ENCODE measurements around the gene NARF.
"Not testable (repeated sequence)": the region's sequence is repeated elsewhere in the genome, so short reads cannot be mapped to it uniquely, and the experiment has no call there.

Gene NARF

DNA sequence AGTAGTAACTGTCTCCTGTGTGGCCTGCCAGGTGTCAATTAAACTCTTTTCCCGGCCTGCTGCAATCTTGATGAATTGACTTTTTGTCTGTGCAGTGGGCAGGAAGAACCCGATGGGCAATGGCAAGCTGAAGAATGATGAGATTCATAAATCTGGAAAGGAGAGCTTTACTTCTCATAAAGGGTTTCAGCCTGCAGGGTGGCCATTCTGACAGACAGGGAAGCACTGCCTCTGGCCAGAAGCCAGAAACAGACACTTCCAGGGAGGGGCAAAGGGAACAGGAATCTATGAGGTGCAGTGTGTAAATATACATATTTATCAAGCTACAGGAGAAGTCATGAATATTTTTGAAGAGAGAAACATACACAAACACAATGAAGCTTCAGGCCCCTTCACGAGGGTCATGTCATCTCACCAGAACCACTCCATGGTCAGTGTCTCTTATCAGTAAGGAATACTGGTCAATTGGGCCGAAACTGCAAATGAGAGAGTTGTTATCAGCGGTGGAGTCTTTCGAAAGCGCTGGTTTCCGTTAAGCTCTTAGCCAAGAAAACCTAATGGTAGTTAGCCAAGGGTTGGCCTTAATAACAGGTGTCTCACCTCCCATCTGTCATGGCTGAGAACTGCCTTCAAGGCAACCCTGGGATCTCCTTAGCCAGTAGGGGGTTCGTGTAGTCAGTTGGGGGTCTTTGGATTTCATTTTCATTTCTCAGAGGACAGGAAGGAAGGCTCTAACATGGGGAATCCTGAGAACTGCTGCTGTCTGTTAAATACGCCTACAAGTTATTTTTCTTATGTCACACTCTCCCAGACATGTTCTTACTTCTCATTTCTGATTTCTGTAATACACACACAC lies 1.2 kb upstream of the NARF start:
- Histone ChIP-seq H3K36me3 (ENCODE audit: control insufficient read depth, low read length) (peaks cover 33% of the 10 kb centered on the region), H3F3A (ENCODE audit: control insufficient read depth, insufficient read depth) (peaks cover 6% of the 10 kb centered on the region), H3K4me2 (ENCODE audit: low read length) (peak overlapping the region; percentile 93), H3K79me2 (ENCODE audit: control insufficient read depth, low read length) (peaks cover 23% of the 10 kb centered on the region), H3K27ac (ENCODE audit: low read depth, low read length) (peak overlapping the region; percentile 91), H4K20me1 (ENCODE audit: control insufficient read depth, insufficient read depth, low read depth, low read length) (no peaks in the 10 kb centered on the region), H3K9me3 (ENCODE audit: control insufficient read depth, insufficient read depth, low read length) (no peaks in the 10 kb centered on the region), H3K9me2 (replicated peaks; ENCODE audit: control insufficient read depth, low read length) (no peaks in the 10 kb centered on the region), H3K4me3 (ENCODE audit: low read length) (peak overlapping the region; percentile 99), H3K4me1 (ENCODE audit: control insufficient read depth, low read length) (peaks cover 21% of the 10 kb centered on the region), H3K27me3 (ENCODE audit: control insufficient read depth, low read length) (no peaks in the 10 kb centered on the region)
- TF ChIP-seq, protein P1, sequence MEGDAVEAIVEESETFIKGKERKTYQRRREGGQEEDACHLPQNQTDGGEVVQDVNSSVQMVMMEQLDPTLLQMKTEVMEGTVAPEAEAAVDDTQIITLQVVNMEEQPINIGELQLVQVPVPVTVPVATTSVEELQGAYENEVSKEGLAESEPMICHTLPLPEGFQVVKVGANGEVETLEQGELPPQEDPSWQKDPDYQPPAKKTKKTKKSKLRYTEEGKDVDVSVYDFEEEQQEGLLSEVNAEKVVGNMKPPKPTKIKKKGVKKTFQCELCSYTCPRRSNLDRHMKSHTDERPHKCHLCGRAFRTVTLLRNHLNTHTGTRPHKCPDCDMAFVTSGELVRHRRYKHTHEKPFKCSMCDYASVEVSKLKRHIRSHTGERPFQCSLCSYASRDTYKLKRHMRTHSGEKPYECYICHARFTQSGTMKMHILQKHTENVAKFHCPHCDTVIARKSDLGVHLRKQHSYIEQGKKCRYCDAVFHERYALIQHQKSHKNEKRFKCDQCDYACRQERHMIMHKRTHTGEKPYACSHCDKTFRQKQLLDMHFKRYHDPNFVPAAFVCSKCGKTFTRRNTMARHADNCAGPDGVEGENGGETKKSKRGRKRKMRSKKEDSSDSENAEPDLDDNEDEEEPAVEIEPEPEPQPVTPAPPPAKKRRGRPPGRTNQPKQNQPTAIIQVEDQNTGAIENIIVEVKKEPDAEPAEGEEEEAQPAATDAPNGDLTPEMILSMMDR (IDR thresholded peaks at IDR 0.05; ENCODE audit: low read depth, low read length, poor library complexity, severe bottlenecking): no peak
- TF ChIP-seq EZH2phosphoT487 (IDR thresholded peaks at IDR 0.05; ENCODE audit: borderline replicate concordance, low read length): no peak

DNA sequence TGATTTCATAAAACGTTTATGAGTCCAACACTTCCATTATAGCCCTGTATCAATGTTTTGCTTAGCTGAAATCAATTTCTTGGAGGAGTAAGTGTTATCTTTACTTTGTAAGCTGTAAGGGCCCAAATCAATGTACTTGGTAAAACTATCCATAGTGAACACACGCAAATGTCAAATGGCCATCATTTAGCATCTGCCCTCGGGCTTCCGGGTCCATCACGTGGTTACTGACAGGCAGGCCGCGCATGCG lies 687 bp upstream of the NARF start:
- Histone ChIP-seq H3K27ac (ENCODE audit: low read depth, low read length) (peak overlapping the region; percentile 91), H3K9me3 (ENCODE audit: control insufficient read depth, insufficient read depth, low read length) (no peaks in the 10 kb centered on the region), H3K79me2 (ENCODE audit: control insufficient read depth, low read length) (peaks cover 23% of the 10 kb centered on the region), H3F3A (ENCODE audit: control insufficient read depth, insufficient read depth) (peaks cover 6% of the 10 kb centered on the region; the same call in 1 of the 2 replicates), H3K4me3 (ENCODE audit: low read length) (peak overlapping the region; percentile 99), H3K4me1 (ENCODE audit: control insufficient read depth, low read length) (peaks cover 21% of the 10 kb centered on the region), H4K20me1 (ENCODE audit: control insufficient read depth, insufficient read depth, low read depth, low read length) (no peaks in the 10 kb centered on the region), H3K27me3 (ENCODE audit: control insufficient read depth, low read length) (no peaks in the 10 kb centered on the region), H3K9me2 (replicated peaks; ENCODE audit: control insufficient read depth, low read length) (no peaks in the 10 kb centered on the region), H3K36me3 (ENCODE audit: control insufficient read depth, low read length) (peaks cover 39% of the 10 kb centered on the region), H3K4me2 (ENCODE audit: low read length) (peak overlapping the region; percentile 93)
- TF ChIP-seq, protein P1 (IDR thresholded peaks at IDR 0.05; ENCODE audit: low read depth, low read length, poor library complexity, severe bottlenecking): no peak
- TF ChIP-seq EZH2phosphoT487 (IDR thresholded peaks at IDR 0.05; ENCODE audit: borderline replicate concordance, low read length): no peak

DNA sequence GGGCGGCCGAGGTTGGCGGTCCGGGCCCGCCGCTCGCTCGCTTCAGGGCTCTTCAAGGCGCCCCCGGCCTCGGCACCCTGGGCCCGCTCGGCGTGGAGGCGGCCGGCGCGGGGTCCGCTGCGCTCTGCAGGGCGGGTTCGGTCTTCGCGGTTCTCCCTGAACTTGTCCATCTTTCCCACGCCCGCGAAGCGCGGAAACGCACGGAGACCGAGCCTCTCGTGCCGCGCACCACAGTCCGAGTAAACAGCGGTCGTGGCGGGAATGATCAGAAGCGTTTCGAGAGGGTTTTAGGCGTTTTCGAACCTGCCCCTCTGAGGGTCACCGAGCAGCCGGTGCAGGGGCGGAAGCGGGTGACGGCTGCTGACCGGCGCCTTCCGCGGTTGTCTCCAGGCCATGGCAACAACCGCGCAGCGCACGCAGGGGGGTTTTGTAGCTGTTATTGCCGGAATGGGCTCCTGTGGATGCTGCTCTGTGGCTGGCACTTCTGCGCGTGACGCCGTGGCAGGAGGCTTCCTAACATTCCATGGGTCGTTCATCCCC lies 414 bp downstream of the NARF start:
- Histone ChIP-seq H3K4me1 (ENCODE audit: control insufficient read depth, low read length) (peaks cover 21% of the 10 kb centered on the region), H3K4me2 (ENCODE audit: low read length) (peak overlapping the region; percentile 93), H3K36me3 (ENCODE audit: control insufficient read depth, low read length) (peaks cover 49% of the 10 kb centered on the region), H3K9me3 (ENCODE audit: control insufficient read depth, insufficient read depth, low read length) (no peaks in the 10 kb centered on the region), H3K4me3 (ENCODE audit: low read length) (peak overlapping the region; percentile 99), H3K27ac (ENCODE audit: low read depth, low read length) (peak overlapping the region; percentile 91), H3F3A (ENCODE audit: control insufficient read depth, insufficient read depth) (peaks cover 6% of the 10 kb centered on the region; the same call in 1 of the 2 replicates), H3K9me2 (replicated peaks; ENCODE audit: control insufficient read depth, low read length) (no peaks in the 10 kb centered on the region), H3K27me3 (ENCODE audit: control insufficient read depth, low read length) (no peaks in the 10 kb centered on the region), H3K79me2 (ENCODE audit: control insufficient read depth, low read length) (peaks cover 23% of the 10 kb centered on the region), H4K20me1 (ENCODE audit: control insufficient read depth, insufficient read depth, low read depth, low read length) (no peaks in the 10 kb centered on the region)
- TF ChIP-seq, protein P1 (IDR thresholded peaks at IDR 0.05; ENCODE audit: low read depth, low read length, poor library complexity, severe bottlenecking): no peak
- TF ChIP-seq EZH2phosphoT487 (IDR thresholded peaks at IDR 0.05; ENCODE audit: borderline replicate concordance, low read length): no peak

DNA sequence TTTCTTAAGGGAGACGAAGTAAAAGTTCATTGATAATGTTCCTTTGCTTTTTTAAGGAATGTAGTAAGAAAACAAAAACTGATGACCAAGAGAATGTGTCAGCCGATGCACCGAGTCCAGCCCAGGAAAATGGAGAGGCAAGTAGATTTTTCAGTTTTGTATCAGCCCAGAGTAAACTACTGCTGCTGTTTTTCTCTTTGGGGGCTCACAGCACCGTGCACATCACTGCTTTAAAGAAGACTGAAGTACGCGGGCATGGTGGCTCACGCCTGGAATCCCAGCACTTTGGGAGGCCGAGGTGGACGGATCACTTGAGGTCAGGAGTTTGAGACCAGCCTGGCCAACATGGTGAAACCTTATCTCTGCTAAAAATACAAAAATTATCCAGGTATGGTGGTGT lies 1.4 kb downstream of the NARF start:
- H3K4me1 ChIP-seq (ENCODE audit: control insufficient read depth, low read length): peaks cover 21% of the 10 kb centered on the region
- H3F3A ChIP-seq (ENCODE audit: control insufficient read depth, insufficient read depth); H3K27ac ChIP-seq (ENCODE audit: low read depth, low read length); H4K20me1 ChIP-seq (ENCODE audit: control insufficient read depth, insufficient read depth, low read depth, low read length); H3K9me3 ChIP-seq (ENCODE audit: control insufficient read depth, insufficient read depth, low read length); H3K27me3 ChIP-seq (ENCODE audit: control insufficient read depth, low read length); H3K9me2 ChIP-seq (replicated peaks; ENCODE audit: control insufficient read depth, low read length): not testable (repeated sequence)
- H3K4me2 ChIP-seq (ENCODE audit: low read length): peak overlapping the region; percentile 93; the same call in 1 of the 2 replicates
- 0 out of 2 replicates have a peak overlapping the region, but pooled peaks have one; percentile 99 for H3K4me3 ChIP-seq (ENCODE audit: low read length)
- H3K36me3 ChIP-seq (ENCODE audit: control insufficient read depth, low read length): peaks cover 59% of the 10 kb centered on the region
- peaks cover 23% of the 10 kb centered on the region for H3K79me2 ChIP-seq (ENCODE audit: control insufficient read depth, low read length)

All from DOHH2 (cell line).